ENCODE results near the gene MARK1. TPM values are rescaled to one million over a fixed set of nuclear protein-coding genes. Genes with fewer than 3 reads are reported as not detected.

The MARK1 gene
- total RNA-seq, 1 experiment from 2014 or later = 0.40 TPM

DNA sequence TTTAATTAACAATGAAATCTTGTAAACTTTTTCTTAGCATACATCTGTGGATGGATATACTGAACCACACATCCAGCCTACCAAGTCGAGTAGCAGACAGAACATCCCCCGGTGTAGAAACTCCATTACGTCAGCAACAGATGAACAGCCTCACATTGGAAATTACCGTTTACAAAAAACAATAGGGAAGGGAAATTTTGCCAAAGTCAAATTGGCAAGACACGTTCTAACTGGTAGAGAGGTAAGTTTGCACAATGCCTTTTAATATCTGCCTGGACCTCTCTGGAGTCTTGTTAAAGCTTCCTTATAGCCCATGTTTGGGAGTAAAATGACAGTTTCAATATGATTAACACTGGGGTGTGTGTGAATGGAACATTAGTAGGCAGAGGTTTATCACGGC is 51.4 kb downstream of the MARK1 start:
- Histone ChIP-seq H3K27me3 (ENCODE audit: low read length) (peaks cover 18% of the 10 kb centered on the region), H3K9me3 (ENCODE audit: low read length) (peaks cover under 1% of the 10 kb centered on the region; the same call in 1 of the 2 replicates), H2AFZ (ENCODE audit: low read length) (no peak overlapping the region), H3K4me2 (ENCODE audit: low read length) (no peak overlapping the region), H3K27ac (ENCODE audit: low read length) (no peak overlapping the region), H3K9ac (ENCODE audit: low read length) (no peak overlapping the region), H3K36me3 (ENCODE audit: low read depth, low read length) (no peaks in the 10 kb centered on the region), H4K20me1 (ENCODE audit: low read length) (no peaks in the 10 kb centered on the region), H3K9me2 (replicated peaks; ENCODE audit: low read length) (no peaks in the 10 kb centered on the region), H3K79me2 (ENCODE audit: low read length) (no peaks in the 10 kb centered on the region), H3K4me3 (ENCODE audit: low read length) (no peak overlapping the region), H3K4me1 (ENCODE audit: insufficient read depth, low read length) (peaks cover 10% of the 10 kb centered on the region), H3F3A (ENCODE audit: low read length, unreplicated experiment) (no peaks in the 10 kb centered on the region)
- ChIA-PET CTCF (no interaction called here), POLR2A (ENCODE audit: unreplicated experiment) (no interaction called here)
- DNase-seq (no peak), ATAC-seq (no peak)
- TF ChIP-seq EZH2phosphoT487 (IDR thresholded peaks at IDR 0.05; ENCODE audit: borderline replicate concordance, low read length) (no peak), EZH2 (IDR thresholded peaks at IDR 0.05; ENCODE audit: low read length, unreplicated experiment) (no peak)
- TF ChIP-seq, protein P1, sequence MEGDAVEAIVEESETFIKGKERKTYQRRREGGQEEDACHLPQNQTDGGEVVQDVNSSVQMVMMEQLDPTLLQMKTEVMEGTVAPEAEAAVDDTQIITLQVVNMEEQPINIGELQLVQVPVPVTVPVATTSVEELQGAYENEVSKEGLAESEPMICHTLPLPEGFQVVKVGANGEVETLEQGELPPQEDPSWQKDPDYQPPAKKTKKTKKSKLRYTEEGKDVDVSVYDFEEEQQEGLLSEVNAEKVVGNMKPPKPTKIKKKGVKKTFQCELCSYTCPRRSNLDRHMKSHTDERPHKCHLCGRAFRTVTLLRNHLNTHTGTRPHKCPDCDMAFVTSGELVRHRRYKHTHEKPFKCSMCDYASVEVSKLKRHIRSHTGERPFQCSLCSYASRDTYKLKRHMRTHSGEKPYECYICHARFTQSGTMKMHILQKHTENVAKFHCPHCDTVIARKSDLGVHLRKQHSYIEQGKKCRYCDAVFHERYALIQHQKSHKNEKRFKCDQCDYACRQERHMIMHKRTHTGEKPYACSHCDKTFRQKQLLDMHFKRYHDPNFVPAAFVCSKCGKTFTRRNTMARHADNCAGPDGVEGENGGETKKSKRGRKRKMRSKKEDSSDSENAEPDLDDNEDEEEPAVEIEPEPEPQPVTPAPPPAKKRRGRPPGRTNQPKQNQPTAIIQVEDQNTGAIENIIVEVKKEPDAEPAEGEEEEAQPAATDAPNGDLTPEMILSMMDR (conservative IDR thresholded peaks at IDR 0.05; ENCODE audit: low read depth, low read length) = no peak
- intact Hi-C loops (cut with micrococcal nuclease) = no loop called here
- no TSS peak for BruUV-seq (replicated peaks)

DNA sequence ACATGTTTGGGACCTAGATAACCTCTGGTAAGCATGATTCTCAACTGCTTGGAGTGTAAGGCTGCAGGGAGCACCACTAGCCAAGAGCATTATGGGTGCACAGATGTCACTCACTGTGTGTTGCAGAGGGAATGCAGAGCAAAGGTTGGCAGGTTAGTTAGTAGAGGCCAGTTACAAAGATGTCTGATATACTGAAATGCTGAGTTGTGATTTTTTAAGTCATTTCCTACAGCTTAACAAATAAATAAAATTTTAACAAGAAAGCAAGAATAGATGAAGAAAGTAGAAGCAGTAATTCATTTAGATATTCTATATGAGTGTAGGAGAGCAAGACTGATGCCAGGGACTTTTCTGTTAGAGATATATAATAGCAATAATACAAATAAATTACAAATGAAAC is 64.8 kb downstream of the MARK1 start:
- Histone ChIP-seq H3K4me2 (ENCODE audit: low read length) (no peak overlapping the region), H3K27ac (ENCODE audit: low read length) (no peak overlapping the region), H3K9me2 (replicated peaks; ENCODE audit: low read length) (no peaks in the 10 kb centered on the region), H3F3A (ENCODE audit: low read length, unreplicated experiment) (no peaks in the 10 kb centered on the region), H3K9ac (ENCODE audit: low read length) (no peak overlapping the region), H3K27me3 (ENCODE audit: low read length) (peaks cover 47% of the 10 kb centered on the region), H3K36me3 (ENCODE audit: low read depth, low read length) (no peaks in the 10 kb centered on the region), H3K79me2 (ENCODE audit: low read length) (no peaks in the 10 kb centered on the region), H2AFZ (ENCODE audit: low read length) (no peak overlapping the region), H3K4me1 (ENCODE audit: insufficient read depth, low read length) (no peaks in the 10 kb centered on the region), H3K4me3 (ENCODE audit: low read length) (no peak overlapping the region), H4K20me1 (ENCODE audit: low read length) (no peaks in the 10 kb centered on the region), H3K9me3 (ENCODE audit: low read length) (no peaks in the 10 kb centered on the region)
- no peak for DNase-seq
- ATAC-seq = no peak
- no TSS peak for BruUV-seq (replicated peaks)
- ChIA-PET POLR2A (ENCODE audit: unreplicated experiment) (no interaction called here), CTCF (no interaction called here)
- intact Hi-C loops (cut with micrococcal nuclease) = no loop called here
- TF ChIP-seq EZH2 (IDR thresholded peaks at IDR 0.05; ENCODE audit: low read length, unreplicated experiment) (no peak), EZH2phosphoT487 (IDR thresholded peaks at IDR 0.05; ENCODE audit: borderline replicate concordance, low read length) (no peak)
- TF ChIP-seq, protein P1 (conservative IDR thresholded peaks at IDR 0.05; ENCODE audit: low read depth, low read length) = no peak

DNA sequence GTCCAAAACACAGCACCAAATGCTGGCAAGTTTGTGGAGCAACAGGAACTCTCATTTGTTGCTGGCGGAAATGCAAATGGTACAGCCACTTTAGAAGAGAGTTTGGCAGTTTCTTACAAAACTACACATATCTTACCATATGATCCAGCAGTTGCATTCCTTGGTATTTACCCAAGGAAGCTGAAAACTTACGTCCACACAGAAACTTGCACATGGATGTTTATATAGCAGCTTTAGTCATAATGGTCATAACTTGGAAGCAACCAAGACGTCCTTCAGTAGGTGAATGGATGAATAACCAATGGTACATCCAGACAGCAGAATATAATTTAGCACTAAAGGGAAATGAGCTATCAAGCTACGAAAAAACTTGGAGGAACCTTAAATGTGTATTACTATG is 66.4 kb downstream of the MARK1 start:
- Histone ChIP-seq H3K4me1 (ENCODE audit: insufficient read depth, low read length) (no peaks in the 10 kb centered on the region), H3K27me3 (ENCODE audit: low read length) (peaks cover 42% of the 10 kb centered on the region), H3K9ac (ENCODE audit: low read length) (no peak overlapping the region), H3K4me2 (ENCODE audit: low read length) (no peak overlapping the region), H3K27ac (ENCODE audit: low read length) (no peak overlapping the region), H3K9me3 (ENCODE audit: low read length) (no peaks in the 10 kb centered on the region), H3F3A (ENCODE audit: low read length, unreplicated experiment) (no peaks in the 10 kb centered on the region), H3K9me2 (replicated peaks; ENCODE audit: low read length) (no peaks in the 10 kb centered on the region), H2AFZ (ENCODE audit: low read length) (no peak overlapping the region), H3K36me3 (ENCODE audit: low read depth, low read length) (no peaks in the 10 kb centered on the region), H3K4me3 (ENCODE audit: low read length) (no peak overlapping the region), H3K79me2 (ENCODE audit: low read length) (no peaks in the 10 kb centered on the region), H4K20me1 (ENCODE audit: low read length) (no peaks in the 10 kb centered on the region)
- peak; percentile 21 for DNase-seq
- ChIA-PET CTCF (no interaction called here), POLR2A (ENCODE audit: unreplicated experiment) (no interaction called here)
- BruUV-seq (replicated peaks) = no TSS peak
- intact Hi-C loops (cut with micrococcal nuclease) = no loop called here
- peak; percentile 27; the same call in 1 of the 2 replicates for ATAC-seq
- TF ChIP-seq, protein P1 (conservative IDR thresholded peaks at IDR 0.05; ENCODE audit: low read depth, low read length) = no peak
- TF ChIP-seq EZH2phosphoT487 (IDR thresholded peaks at IDR 0.05; ENCODE audit: borderline replicate concordance, low read length) (no peak), EZH2 (IDR thresholded peaks at IDR 0.05; ENCODE audit: low read length, unreplicated experiment) (no peak)
